H1 (cell line): ENCODE measurements around the gene CHN2. TPM values are rescaled to one million over a fixed set of nuclear protein-coding genes. Genes with fewer than 3 reads are reported as not detected.

Experiments used
- CHD2 ChIP-seq: IDR thresholded peaks from 2 replicates; pipeline ENCODE4 v1.6.1; 2012; ENCODE audit warnings: low read length, improper control_type of control experiment
- CTBP2 ChIP-seq: IDR thresholded peaks from 2 replicates; pipeline ENCODE4 v1.7.0; 2011; ENCODE audit warnings: borderline replicate concordance, mild to moderate bottlenecking, moderate library complexity, mixed read lengths, low read length; ENCODE audit not compliant: insufficient read depth, insufficient read length
- EGR1 ChIP-seq: IDR thresholded peaks from 2 replicates; pipeline ENCODE4 v1.6.1; 2011; ENCODE audit warnings: low read depth, low read length, borderline replicate concordance
- EP300 ChIP-seq, 2 experiments: IDR thresholded peaks; 1 replicate in 1 of 2; 2 replicates in 1 of 2; pipeline ENCODE4 v1.6.1; 2011 to 2012; ENCODE audit warnings: low read depth in 2 of 2, low read length in 2 of 2, mild to moderate bottlenecking in 2 of 2, borderline replicate concordance in 1 of 2, inconsistent platforms in 1 of 2, moderate library complexity in 1 of 2
- JUN ChIP-seq: IDR thresholded peaks from 2 replicates; pipeline ENCODE4 v1.6.1; 2011; ENCODE audit warnings: low read depth, mild to moderate bottlenecking, improper control_type of control experiment, low read length
- PHF8 ChIP-seq: fragments of 200-600 bp; sonication (generic); conservative IDR thresholded peaks from 2 replicates; pipeline ENCODE4 v1.7.1; 2012; ENCODE audit warnings: low read depth, mild to moderate bottlenecking, inconsistent platforms, low read length, moderate library complexity
- POLR2A ChIP-seq, 2 experiments: IDR thresholded peaks; 1 replicate in 1 of 2; 2 replicates in 1 of 2; pipeline ENCODE4 v1.6.1; 2011; ENCODE audit warnings: low read depth in 2 of 2, low read length in 2 of 2, mild to moderate bottlenecking in 2 of 2; ENCODE audit errors: control extremely low read depth in 1 of 2
- RAD21 ChIP-seq, 2 experiments: IDR thresholded peaks in 1 of 2; conservative IDR thresholded peaks in 1 of 2; 2 replicates each; pipeline ENCODE4 v1.6.1; 2011; ENCODE audit warnings: low read depth in 2 of 2, low read length in 2 of 2, improper control_type of control experiment in 1 of 2, inconsistent platforms in 1 of 2, mild to moderate bottlenecking in 1 of 2, moderate library complexity in 1 of 2
- RXRA ChIP-seq: IDR thresholded peaks from 2 replicates; pipeline ENCODE4 v1.6.1; 2011; ENCODE audit warnings: low read depth, mild to moderate bottlenecking, low read length, moderate library complexity; ENCODE audit not compliant: insufficient read depth
- SP1 ChIP-seq: IDR thresholded peaks from 2 replicates; pipeline ENCODE4 v1.6.1; 2011; ENCODE audit warnings: low read depth, low read length
- SRF ChIP-seq: IDR thresholded peaks from 2 replicates; pipeline ENCODE4 v1.6.1; 2011; ENCODE audit warnings: mild to moderate bottlenecking, low read depth, low read length, moderate library complexity
- polyA plus RNA-seq, 7 experiments: library from polyadenylated mRNA; depleted of rRNA in 3 of 7; stranded (reverse) in 5 of 7; unstranded in 2 of 7; fragments of >200 nt in 5 of 7; fragments of 200-250 nt in 2 of 7; gene quantifications; 1 replicate in 5 of 7; 2 replicates in 1 of 7; 4 replicates in 1 of 7; pipeline versions ENCODE4 v1.2.1 to v1.2.3, GENCODE V29; 2011 to 2013; ENCODE audit warnings: missing spikeins in 2 of 7, mixed read lengths in 2 of 7
- total RNA-seq: library from RNA; stranded (reverse); fragmentation: NEBNext Ultra II Directional; extraction: Animal tissue kit (Norgen Biotek cat#: 25700); gene quantifications from 2 replicates; pipeline ENCODE4 v1.2.1, GENCODE V29; 2021
- TF ChIP-seq, protein P1 (sequence below): fragments of 300-600 bp; sonication (generic); IDR thresholded peaks from 2 replicates; pipeline ENCODE4 v1.7.1; 2012; ENCODE audit warnings: low read length, moderate library complexity, mild to moderate bottlenecking, inconsistent platforms; ENCODE audit not compliant: insufficient replicate concordance

Gene CHN2
- total and polyA plus RNA-seq, 2 of the 8 experiments (the other 6 are each of a cell fraction or from before 2014, with no cell fraction given) = 2.9 to 4.8 TPM

DNA sequence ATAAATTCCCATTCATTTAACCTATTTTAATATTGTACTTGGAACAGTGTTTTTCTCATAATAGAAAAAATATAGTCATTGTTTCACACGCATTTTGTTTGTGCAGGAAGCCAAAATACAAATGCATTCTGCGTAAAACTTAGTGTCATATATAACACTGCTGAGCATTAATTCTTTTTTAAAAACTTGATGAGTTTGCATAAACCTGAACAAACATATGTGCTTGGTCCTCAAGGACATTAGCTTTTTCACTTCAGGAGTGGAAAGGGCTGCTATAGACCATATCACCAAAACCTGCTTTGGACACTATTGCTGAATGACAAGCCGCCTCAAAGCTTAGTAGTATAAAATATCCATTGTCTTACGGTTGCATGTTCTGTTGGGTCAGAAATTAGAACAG lies 267.4 kb downstream of the CHN2 start (continued):
- TF ChIP-seq, protein P1, sequence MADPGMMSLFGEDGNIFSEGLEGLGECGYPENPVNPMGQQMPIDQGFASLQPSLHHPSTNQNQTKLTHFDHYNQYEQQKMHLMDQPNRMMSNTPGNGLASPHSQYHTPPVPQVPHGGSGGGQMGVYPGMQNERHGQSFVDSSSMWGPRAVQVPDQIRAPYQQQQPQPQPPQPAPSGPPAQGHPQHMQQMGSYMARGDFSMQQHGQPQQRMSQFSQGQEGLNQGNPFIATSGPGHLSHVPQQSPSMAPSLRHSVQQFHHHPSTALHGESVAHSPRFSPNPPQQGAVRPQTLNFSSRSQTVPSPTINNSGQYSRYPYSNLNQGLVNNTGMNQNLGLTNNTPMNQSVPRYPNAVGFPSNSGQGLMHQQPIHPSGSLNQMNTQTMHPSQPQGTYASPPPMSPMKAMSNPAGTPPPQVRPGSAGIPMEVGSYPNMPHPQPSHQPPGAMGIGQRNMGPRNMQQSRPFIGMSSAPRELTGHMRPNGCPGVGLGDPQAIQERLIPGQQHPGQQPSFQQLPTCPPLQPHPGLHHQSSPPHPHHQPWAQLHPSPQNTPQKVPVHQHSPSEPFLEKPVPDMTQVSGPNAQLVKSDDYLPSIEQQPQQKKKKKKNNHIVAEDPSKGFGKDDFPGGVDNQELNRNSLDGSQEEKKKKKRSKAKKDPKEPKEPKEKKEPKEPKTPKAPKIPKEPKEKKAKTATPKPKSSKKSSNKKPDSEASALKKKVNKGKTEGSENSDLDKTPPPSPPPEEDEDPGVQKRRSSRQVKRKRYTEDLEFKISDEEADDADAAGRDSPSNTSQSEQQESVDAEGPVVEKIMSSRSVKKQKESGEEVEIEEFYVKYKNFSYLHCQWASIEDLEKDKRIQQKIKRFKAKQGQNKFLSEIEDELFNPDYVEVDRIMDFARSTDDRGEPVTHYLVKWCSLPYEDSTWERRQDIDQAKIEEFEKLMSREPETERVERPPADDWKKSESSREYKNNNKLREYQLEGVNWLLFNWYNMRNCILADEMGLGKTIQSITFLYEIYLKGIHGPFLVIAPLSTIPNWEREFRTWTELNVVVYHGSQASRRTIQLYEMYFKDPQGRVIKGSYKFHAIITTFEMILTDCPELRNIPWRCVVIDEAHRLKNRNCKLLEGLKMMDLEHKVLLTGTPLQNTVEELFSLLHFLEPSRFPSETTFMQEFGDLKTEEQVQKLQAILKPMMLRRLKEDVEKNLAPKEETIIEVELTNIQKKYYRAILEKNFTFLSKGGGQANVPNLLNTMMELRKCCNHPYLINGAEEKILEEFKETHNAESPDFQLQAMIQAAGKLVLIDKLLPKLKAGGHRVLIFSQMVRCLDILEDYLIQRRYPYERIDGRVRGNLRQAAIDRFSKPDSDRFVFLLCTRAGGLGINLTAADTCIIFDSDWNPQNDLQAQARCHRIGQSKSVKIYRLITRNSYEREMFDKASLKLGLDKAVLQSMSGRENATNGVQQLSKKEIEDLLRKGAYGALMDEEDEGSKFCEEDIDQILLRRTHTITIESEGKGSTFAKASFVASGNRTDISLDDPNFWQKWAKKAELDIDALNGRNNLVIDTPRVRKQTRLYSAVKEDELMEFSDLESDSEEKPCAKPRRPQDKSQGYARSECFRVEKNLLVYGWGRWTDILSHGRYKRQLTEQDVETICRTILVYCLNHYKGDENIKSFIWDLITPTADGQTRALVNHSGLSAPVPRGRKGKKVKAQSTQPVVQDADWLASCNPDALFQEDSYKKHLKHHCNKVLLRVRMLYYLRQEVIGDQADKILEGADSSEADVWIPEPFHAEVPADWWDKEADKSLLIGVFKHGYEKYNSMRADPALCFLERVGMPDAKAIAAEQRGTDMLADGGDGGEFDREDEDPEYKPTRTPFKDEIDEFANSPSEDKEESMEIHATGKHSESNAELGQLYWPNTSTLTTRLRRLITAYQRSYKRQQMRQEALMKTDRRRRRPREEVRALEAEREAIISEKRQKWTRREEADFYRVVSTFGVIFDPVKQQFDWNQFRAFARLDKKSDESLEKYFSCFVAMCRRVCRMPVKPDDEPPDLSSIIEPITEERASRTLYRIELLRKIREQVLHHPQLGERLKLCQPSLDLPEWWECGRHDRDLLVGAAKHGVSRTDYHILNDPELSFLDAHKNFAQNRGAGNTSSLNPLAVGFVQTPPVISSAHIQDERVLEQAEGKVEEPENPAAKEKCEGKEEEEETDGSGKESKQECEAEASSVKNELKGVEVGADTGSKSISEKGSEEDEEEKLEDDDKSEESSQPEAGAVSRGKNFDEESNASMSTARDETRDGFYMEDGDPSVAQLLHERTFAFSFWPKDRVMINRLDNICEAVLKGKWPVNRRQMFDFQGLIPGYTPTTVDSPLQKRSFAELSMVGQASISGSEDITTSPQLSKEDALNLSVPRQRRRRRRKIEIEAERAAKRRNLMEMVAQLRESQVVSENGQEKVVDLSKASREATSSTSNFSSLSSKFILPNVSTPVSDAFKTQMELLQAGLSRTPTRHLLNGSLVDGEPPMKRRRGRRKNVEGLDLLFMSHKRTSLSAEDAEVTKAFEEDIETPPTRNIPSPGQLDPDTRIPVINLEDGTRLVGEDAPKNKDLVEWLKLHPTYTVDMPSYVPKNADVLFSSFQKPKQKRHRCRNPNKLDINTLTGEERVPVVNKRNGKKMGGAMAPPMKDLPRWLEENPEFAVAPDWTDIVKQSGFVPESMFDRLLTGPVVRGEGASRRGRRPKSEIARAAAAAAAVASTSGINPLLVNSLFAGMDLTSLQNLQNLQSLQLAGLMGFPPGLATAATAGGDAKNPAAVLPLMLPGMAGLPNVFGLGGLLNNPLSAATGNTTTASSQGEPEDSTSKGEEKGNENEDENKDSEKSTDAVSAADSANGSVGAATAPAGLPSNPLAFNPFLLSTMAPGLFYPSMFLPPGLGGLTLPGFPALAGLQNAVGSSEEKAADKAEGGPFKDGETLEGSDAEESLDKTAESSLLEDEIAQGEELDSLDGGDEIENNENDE = no peak
- TF ChIP-seq RXRA = no peak
- TF ChIP-seq PHF8 = no peak
- no peak for TF ChIP-seq CHD2
- TF ChIP-seq RAD21 (IDR thresholded peaks at IDR 0.05 in 1 of 2, conservative IDR thresholded peaks at IDR 0.05 in 1 of 2; ENCODE audit: low read depth in 2 of 2, low read length in 2 of 2) = no peak
- no peak for TF ChIP-seq EP300 (IDR thresholded peaks at IDR 0.05; ENCODE audit: borderline replicate concordance in 1 of 2, low read depth in 2 of 2, low read length in 2 of 2)
- TF ChIP-seq SRF = no peak
- TF ChIP-seq CTBP2 = no peak
- no peak for TF ChIP-seq SP1
- no peak for TF ChIP-seq EGR1
- TF ChIP-seq POLR2A (IDR thresholded peaks at IDR 0.05; ENCODE audit: control extremely low read depth in 1 of 2, low read depth in 2 of 2, low read length in 2 of 2) = no peak
- no peak for TF ChIP-seq JUN
